GM23338 (cell line): ENCODE measurements around the gene CNRIP1. TPM values are rescaled to one million over a fixed set of nuclear protein-coding genes. Genes with fewer than 3 reads are reported as not detected.

Experiments
- ATAC-seq: fragments of 200-7000 bp; cut with Tn5 transposase; 3 replicates; pipeline ENCODE4 v1.9.1; 2020
- DNase-seq: peaks from one replicate; pipeline ENCODE4 v3.0.0-alpha.2; 2015; ENCODE audit warnings: low spot score
- H2AFZ ChIP-seq: fragments of 200-600 bp; sonication (generic); 2 replicates; pipeline ENCODE4 v1.8.0; 2016; ENCODE audit warnings: antibody characterized with exemption, mild to moderate bottlenecking, moderate library complexity
- H3F3A ChIP-seq: fragments of 200-600 bp; sonication (generic); replicated peaks from 2 replicates; pipeline ENCODE4 v1.8.0; 2017; ENCODE audit warnings: antibody characterized with exemption, mixed run types, low read depth
- H3K27ac ChIP-seq: fragments of 200-600 bp; sonication (generic); 2 replicates; pipeline ENCODE4 v1.6.1; 2016; ENCODE audit warnings: low read depth
- H3K27me3 ChIP-seq: fragments of 200-600 bp; sonication (generic); 2 replicates; pipeline ENCODE4 v1.8.0; 2016; ENCODE audit warnings: mild to moderate bottlenecking, mixed run types, moderate library complexity; ENCODE audit not compliant: insufficient read depth
- H3K36me3 ChIP-seq: fragments of 200-600 bp; sonication (generic); 2 replicates; pipeline ENCODE4 v1.8.0; 2016; ENCODE audit warnings: mild to moderate bottlenecking; ENCODE audit not compliant: insufficient read depth
- H3K4me1 ChIP-seq: fragments of 200-600 bp; sonication (generic); 2 replicates; pipeline ENCODE4 v1.8.0; 2016; ENCODE audit warnings: mild to moderate bottlenecking, moderate library complexity; ENCODE audit not compliant: insufficient read depth
- H3K4me2 ChIP-seq: fragments of 200-600 bp; sonication (generic); 2 replicates; pipeline ENCODE4 v1.7.1; 2017; ENCODE audit warnings: mixed run types
- H3K4me3 ChIP-seq: fragments of 200-600 bp; sonication (generic); 2 replicates; pipeline ENCODE4 v1.6.1; 2016; ENCODE audit warnings: mixed run types
- H3K79me2 ChIP-seq: fragments of 200-600 bp; sonication (generic); replicated peaks from 2 replicates; pipeline ENCODE4 v1.8.0; 2017; ENCODE audit warnings: mild to moderate bottlenecking; ENCODE audit not compliant: insufficient read depth
- H3K9me2 ChIP-seq: fragments of 200-600 bp; sonication (generic); 2 replicates; pipeline ENCODE4 v1.8.0; 2017; ENCODE audit not compliant: insufficient read depth
- H4K20me1 ChIP-seq: fragments of 200-600 bp; sonication (generic); replicated peaks from 2 replicates; pipeline ENCODE4 v1.8.0; 2017; ENCODE audit warnings: mild to moderate bottlenecking; ENCODE audit not compliant: insufficient read depth
- H3K27ac Mint-ChIP-seq: 2 replicates; pipeline ENCODE4 v1.8.0; 2020; ENCODE audit warnings: inconsistent platforms, mild to moderate bottlenecking, moderate library complexity, mixed read lengths
- H3K27me3 Mint-ChIP-seq: 3 replicates; pipeline ENCODE4 v1.8.0; 2022; ENCODE audit warnings: low read depth, mild to moderate bottlenecking, moderate library complexity, mixed read lengths, inconsistent platforms; ENCODE audit not compliant: insufficient read depth, poor library complexity
- H3K36me3 Mint-ChIP-seq: 3 replicates; pipeline ENCODE4 v1.8.0; 2021; ENCODE audit warnings: low read depth, mild to moderate bottlenecking, inconsistent platforms, moderate library complexity, mixed read lengths
- H3K4me1 Mint-ChIP-seq: 3 replicates; pipeline ENCODE4 v1.8.0; 2020; ENCODE audit warnings: mild to moderate bottlenecking, inconsistent platforms, mixed read lengths
- H3K4me3 Mint-ChIP-seq: 3 replicates; pipeline ENCODE4 v1.8.0; 2021; ENCODE audit warnings: moderate library complexity, mild to moderate bottlenecking, inconsistent platforms, mixed read lengths
- H3K9me3 Mint-ChIP-seq: 3 replicates; pipeline ENCODE4 v1.8.0; 2020; ENCODE audit warnings: moderate library complexity, mild to moderate bottlenecking, inconsistent platforms, mixed read lengths
- CTCF ChIP-seq, 2 experiments: fragments of 200-600 bp in 1 of 2; sonication (generic) in 1 of 2; conservative IDR thresholded peaks; 2 replicates each; pipeline versions ENCODE4 v1.5.1 to v1.6.1; 2016 to 2017; ENCODE audit warnings: antibody characterized with exemption in 2 of 2, low read depth in 2 of 2, mild to moderate bottlenecking in 2 of 2, moderate library complexity in 1 of 2
- JUNB ChIP-seq: IDR thresholded peaks from one replicate; pipeline ENCODE4 v1.6.1; 2016; ENCODE audit warnings: antibody characterized with exemption; ENCODE audit not compliant: unreplicated experiment
- ZNF114 ChIP-seq: fragments of 250-450 bp; sonication (Bioruptor Pico); IDR thresholded peaks from 2 replicates; pipeline ENCODE4 v1.5.0; 2020; ENCODE audit warnings: mild to moderate bottlenecking, moderate library complexity
- polyA plus RNA-seq: library from polyadenylated mRNA; unstranded; fragments of >200 nt; fragmentation: Nextera tagmentation; extraction: Ambion mirVana; gene quantifications from 2 replicates; pipeline ENCODE4 v1.2.1, GENCODE V29; 2016
- total RNA-seq: library from RNA; depleted of rRNA; stranded (reverse); fragments of >200 nt; shearing (Covaris generic); gene quantifications from 2 replicates; pipeline ENCODE4 v1.2.3, GENCODE V29; 2014
- TF ChIP-seq, protein P1 (sequence below): fragments of 250-450 bp; sonication (Bioruptor Pico); IDR thresholded peaks from 2 replicates; pipeline ENCODE4 v1.5.0; 2020; ENCODE audit warnings: mild to moderate bottlenecking, moderate library complexity
- TF ChIP-seq, protein P2 (sequence below): IDR thresholded peaks from 2 replicates; pipeline ENCODE4 v1.6.1; 2016; ENCODE audit warnings: antibody characterized with exemption
- TF ChIP-seq, protein P3 (sequence below): IDR thresholded peaks from one replicate; pipeline ENCODE4 v1.6.1; 2018; ENCODE audit warnings: antibody characterized with exemption; ENCODE audit not compliant: unreplicated experiment

CNRIP1 gene
- total and polyA plus RNA-seq, 2 experiments from 2014 or later = 5.9 to 6.9 TPM

DNA sequence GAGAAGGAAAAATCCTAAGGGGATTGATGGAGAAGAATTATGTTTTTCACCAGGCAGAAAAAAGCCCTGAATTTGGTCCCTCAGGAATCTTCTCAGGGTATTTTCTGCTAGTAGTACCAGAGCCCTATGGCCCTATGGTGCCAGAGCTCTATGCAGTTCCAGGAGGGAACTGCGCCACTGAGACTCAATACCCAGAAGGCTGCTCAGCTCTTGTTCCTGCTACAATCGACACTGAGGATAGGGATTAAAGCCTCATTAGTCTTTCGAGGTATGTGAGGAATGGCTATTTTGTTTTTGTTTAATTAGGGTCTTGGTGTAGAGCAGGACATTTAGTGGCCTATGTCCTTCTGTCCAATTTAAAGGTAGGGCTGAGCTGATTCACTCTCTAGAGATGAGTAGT is 45.7 kb downstream of the CNRIP1 start (continued):
- TF ChIP-seq, protein P1, sequence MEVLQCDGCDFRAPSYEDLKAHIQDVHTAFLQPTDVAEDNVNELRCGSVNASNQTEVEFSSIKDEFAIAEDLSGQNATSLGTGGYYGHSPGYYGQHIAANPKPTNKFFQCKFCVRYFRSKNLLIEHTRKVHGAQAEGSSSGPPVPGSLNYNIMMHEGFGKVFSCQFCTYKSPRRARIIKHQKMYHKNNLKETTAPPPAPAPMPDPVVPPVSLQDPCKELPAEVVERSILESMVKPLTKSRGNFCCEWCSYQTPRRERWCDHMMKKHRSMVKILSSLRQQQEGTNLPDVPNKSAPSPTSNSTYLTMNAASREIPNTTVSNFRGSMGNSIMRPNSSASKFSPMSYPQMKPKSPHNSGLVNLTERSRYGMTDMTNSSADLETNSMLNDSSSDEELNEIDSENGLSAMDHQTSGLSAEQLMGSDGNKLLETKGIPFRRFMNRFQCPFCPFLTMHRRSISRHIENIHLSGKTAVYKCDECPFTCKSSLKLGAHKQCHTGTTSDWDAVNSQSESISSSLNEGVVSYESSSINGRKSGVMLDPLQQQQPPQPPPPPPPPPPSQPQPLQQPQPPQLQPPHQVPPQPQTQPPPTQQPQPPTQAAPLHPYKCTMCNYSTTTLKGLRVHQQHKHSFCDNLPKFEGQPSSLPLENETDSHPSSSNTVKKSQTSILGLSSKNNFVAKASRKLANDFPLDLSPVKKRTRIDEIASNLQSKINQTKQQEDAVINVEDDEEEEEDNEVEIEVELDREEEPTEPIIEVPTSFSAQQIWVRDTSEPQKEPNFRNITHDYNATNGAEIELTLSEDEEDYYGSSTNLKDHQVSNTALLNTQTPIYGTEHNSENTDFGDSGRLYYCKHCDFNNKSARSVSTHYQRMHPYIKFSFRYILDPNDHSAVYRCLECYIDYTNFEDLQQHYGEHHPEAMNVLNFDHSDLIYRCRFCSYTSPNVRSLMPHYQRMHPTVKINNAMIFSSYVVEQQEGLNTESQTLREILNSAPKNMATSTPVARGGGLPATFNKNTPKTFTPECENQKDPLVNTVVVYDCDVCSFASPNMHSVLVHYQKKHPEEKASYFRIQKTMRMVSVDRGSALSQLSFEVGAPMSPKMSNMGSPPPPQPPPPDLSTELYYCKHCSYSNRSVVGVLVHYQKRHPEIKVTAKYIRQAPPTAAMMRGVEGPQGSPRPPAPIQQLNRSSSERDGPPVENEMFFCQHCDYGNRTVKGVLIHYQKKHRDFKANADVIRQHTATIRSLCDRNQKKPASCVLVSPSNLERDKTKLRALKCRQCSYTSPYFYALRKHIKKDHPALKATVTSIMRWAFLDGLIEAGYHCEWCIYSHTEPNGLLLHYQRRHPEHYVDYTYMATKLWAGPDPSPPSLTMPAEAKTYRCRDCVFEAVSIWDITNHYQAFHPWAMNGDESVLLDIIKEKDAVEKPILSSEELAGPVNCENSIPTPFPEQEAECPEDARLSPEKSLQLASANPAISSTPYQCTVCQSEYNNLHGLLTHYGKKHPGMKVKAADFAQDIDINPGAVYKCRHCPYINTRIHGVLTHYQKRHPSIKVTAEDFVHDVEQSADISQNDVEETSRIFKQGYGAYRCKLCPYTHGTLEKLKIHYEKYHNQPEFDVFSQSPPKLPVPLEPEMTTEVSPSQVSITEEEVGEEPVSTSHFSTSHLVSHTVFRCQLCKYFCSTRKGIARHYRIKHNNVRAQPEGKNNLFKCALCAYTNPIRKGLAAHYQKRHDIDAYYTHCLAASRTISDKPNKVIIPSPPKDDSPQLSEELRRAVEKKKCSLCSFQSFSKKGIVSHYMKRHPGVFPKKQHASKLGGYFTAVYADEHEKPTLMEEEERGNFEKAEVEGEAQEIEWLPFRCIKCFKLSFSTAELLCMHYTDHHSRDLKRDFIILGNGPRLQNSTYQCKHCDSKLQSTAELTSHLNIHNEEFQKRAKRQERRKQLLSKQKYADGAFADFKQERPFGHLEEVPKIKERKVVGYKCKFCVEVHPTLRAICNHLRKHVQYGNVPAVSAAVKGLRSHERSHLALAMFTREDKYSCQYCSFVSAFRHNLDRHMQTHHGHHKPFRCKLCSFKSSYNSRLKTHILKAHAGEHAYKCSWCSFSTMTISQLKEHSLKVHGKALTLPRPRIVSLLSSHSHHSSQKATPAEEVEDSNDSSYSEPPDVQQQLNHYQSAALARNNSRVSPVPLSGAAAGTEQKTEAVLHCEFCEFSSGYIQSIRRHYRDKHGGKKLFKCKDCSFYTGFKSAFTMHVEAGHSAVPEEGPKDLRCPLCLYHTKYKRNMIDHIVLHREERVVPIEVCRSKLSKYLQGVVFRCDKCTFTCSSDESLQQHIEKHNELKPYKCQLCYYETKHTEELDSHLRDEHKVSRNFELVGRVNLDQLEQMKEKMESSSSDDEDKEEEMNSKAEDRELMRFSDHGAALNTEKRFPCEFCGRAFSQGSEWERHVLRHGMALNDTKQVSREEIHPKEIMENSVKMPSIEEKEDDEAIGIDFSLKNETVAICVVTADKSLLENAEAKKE (CRISPR knock-in tag) = no peak
- no peak for TF ChIP-seq CTCF (conservative IDR thresholded peaks at IDR 0.05; ENCODE audit: low read depth in 2 of 2)
- no peak for TF ChIP-seq ZNF114 (CRISPR knock-in tag)
- no peak for TF ChIP-seq JUNB

- DNase-seq = no peak
- peaks cover 7% of the 10 kb centered on the region; the same call in 2 of the 3 replicates for H3K4me1 Mint-ChIP-seq
- no peak overlapping the region for H3K4me3 Mint-ChIP-seq
- H3K27me3 Mint-ChIP-seq = peaks cover 3% of the 10 kb centered on the region
- Histone ChIP-seq H3K79me2 (no peaks in the 10 kb centered on the region), H3K4me2 (no peak overlapping the region), H3K9me2 (no peaks in the 10 kb centered on the region), H3K4me1 (no peaks in the 10 kb centered on the region), H3K27me3 (no peaks in the 10 kb centered on the region), H4K20me1 (no peaks in the 10 kb centered on the region), H3K4me3 (no peak overlapping the region), H3F3A (no peaks in the 10 kb centered on the region), H2AFZ (no peak overlapping the region), H3K27ac (no peak overlapping the region), H3K36me3 (no peaks in the 10 kb centered on the region)
- no peak overlapping the region for H3K27ac Mint-ChIP-seq
- ATAC-seq = no peak
- no peaks in the 10 kb centered on the region for H3K9me3 Mint-ChIP-seq
- no peaks in the 10 kb centered on the region for H3K36me3 Mint-ChIP-seq
- TF ChIP-seq, protein P2, sequence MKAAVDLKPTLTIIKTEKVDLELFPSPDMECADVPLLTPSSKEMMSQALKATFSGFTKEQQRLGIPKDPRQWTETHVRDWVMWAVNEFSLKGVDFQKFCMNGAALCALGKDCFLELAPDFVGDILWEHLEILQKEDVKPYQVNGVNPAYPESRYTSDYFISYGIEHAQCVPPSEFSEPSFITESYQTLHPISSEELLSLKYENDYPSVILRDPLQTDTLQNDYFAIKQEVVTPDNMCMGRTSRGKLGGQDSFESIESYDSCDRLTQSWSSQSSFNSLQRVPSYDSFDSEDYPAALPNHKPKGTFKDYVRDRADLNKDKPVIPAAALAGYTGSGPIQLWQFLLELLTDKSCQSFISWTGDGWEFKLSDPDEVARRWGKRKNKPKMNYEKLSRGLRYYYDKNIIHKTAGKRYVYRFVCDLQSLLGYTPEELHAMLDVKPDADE = no peak
- TF ChIP-seq, protein P3, sequence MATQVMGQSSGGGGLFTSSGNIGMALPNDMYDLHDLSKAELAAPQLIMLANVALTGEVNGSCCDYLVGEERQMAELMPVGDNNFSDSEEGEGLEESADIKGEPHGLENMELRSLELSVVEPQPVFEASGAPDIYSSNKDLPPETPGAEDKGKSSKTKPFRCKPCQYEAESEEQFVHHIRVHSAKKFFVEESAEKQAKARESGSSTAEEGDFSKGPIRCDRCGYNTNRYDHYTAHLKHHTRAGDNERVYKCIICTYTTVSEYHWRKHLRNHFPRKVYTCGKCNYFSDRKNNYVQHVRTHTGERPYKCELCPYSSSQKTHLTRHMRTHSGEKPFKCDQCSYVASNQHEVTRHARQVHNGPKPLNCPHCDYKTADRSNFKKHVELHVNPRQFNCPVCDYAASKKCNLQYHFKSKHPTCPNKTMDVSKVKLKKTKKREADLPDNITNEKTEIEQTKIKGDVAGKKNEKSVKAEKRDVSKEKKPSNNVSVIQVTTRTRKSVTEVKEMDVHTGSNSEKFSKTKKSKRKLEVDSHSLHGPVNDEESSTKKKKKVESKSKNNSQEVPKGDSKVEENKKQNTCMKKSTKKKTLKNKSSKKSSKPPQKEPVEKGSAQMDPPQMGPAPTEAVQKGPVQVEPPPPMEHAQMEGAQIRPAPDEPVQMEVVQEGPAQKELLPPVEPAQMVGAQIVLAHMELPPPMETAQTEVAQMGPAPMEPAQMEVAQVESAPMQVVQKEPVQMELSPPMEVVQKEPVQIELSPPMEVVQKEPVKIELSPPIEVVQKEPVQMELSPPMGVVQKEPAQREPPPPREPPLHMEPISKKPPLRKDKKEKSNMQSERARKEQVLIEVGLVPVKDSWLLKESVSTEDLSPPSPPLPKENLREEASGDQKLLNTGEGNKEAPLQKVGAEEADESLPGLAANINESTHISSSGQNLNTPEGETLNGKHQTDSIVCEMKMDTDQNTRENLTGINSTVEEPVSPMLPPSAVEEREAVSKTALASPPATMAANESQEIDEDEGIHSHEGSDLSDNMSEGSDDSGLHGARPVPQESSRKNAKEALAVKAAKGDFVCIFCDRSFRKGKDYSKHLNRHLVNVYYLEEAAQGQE = no peak
These were observed 47.3 kb downstream of the CNRIP1 start for GRCh38 chr2:68272246-68272994.
